Keratinocyte (primary cell): ENCODE results near the gene TSHZ2.

ENCODE experiments used
- CTCF ChIP-seq, 3 experiments: IDR thresholded peaks in 1 of 3; conservative IDR thresholded peaks in 1 of 3; optimal IDR thresholded peaks in 1 of 3; 2 replicates in 2 of 3; 3 replicates in 1 of 3; pipeline versions ENCODE3 to v1.5.1; 2011; ENCODE audit warnings: low read length in 3 of 3, mild to moderate bottlenecking in 3 of 3, moderate library complexity in 2 of 3, control low read depth in 1 of 3, inconsistent platforms in 1 of 3; ENCODE audit not compliant: insufficient read depth in 2 of 3; ENCODE audit errors: extremely low read depth in 1 of 3
- EZH2 ChIP-seq: IDR thresholded peaks from one replicate; pipeline ENCODE4 v1.6.1; 2012; ENCODE audit warnings: inconsistent platforms, mild to moderate bottlenecking, low read length, moderate library complexity

- TF ChIP-seq CTCF (optimal IDR thresholded peaks at IDR 0.05 in 1 of 3, IDR thresholded peaks at IDR 0.05 in 1 of 3, conservative IDR thresholded peaks at IDR 0.05 in 1 of 3; ENCODE audit: extremely low read depth in 1 of 3, insufficient read depth in 2 of 3, low read length in 3 of 3): no peak
- TF ChIP-seq EZH2: no peak
These were observed 3.8 kb downstream of the TSHZ2 start for GRCh38 chr20:52975803-52976531.
